WI38 (cell line): Measurements from ENCODE around the gene RAB6D.
"Not testable (repeated sequence)": the region's sequence is repeated elsewhere in the genome, so short reads cannot be mapped to it uniquely, and the experiment has no call there.

Experiments used
- H3K4me3 ChIP-seq: 2 replicates; pipeline ENCODE4 v1.5.1; 2011; ENCODE audit warnings: low read depth, mild to moderate bottlenecking, control low read depth, low read length
- CTCF ChIP-seq: IDR thresholded peaks from 2 replicates; pipeline ENCODE4 v1.5.1; 2012; ENCODE audit warnings: low read depth, mild to moderate bottlenecking, control low read depth, low read length

RAB6D gene

DNA sequence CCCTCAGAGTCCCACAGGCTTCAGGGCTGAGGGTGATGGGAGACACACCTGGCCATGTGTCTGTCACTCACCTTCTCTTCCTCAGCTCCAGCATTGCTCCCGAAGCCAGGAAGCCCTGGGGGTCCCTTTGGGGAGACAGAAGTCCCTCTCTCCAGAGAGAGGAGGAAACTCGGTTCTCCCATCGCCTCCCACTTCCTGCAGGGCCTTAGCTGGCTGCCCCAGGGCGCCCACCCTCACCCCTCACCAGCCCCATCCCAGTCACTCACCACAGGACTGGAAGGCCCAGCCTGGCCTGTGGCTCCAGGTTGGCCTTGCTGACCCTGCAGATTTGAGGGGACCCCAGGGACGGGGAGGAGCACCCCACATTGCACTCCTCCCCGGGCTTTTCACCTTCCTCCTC lies 2.7 kb upstream of the RAB6D start:
- no peak for TF ChIP-seq CTCF
- H3K4me3 ChIP-seq, result no peak overlapping the region

DNA sequence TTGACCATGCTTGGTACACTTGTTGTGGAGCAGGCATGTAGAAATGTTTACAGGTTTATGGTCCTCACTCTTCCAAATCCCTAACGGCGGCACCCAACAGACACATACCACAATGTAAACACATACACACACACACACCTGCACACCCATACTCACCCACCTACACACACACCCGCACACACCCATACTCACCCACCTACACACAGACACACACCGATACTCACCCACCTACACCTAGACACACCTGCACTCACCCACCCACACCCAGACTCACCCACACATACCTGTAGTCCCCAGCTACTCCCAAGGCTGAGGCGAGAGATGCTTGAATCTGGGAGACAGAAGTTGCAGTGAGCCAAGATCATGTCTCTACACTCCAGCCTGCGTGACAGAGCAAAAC lies 1.5 kb upstream of the RAB6D start:
- no peak overlapping the region for H3K4me3 ChIP-seq
- no peak for TF ChIP-seq CTCF

DNA sequence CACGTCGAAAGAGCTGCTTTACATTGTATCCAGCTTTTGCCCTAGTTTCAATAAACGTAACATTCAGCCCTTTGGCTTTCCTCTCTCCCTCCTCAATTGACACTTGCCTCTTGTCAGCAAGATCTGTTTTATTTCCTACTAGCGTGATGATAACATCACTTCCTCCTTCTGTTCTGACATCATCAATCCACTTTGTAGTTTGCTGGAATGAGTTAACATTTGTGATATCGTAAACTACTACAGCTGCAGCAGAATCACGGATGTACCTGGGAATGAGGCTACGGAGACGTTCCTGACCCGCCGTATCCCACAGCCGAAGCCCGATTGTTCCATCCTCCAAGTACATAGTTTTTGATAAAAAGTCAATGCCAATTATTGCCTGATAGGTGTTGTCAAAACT lies 755 bp downstream of the RAB6D start:
- H3K4me3 ChIP-seq, result not testable (repeated sequence)

DNA sequence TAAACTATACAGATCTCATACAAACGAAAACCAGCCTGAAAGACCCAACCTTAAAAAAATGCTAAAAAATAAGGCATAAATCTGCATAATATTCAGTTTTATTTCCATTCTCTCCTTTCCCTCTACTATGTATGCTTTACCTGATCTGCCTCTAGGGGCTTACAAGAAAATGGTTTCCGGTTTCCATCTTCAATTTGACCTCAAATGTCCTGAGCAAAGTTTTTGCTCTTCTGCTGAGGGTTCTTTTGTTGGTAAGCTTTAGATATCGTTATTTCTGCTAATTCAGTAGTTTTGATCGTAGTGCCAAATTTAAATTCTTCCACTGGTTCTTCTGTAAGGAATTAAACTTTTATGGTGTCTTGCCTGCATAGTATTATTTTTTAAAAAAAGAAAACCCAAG lies 2.2 kb downstream of the RAB6D start:
- H3K4me3 ChIP-seq, result not testable (repeated sequence)

GRCh38 chr2:131353167-131353697 lies 10.7 kb downstream of the RAB6D start:
- H3K4me3 ChIP-seq, result not testable (repeated sequence)

- TF ChIP-seq CTCF, result no peak
- H3K4me3 ChIP-seq, result no peak overlapping the region
Measured at GRCh38 chr2:131349021-131349420, 14.9 kb downstream of the RAB6D start.

- not testable (repeated sequence) for H3K4me3 ChIP-seq
Measured at GRCh38 chr2:131347035-131347434, 16.9 kb downstream of the RAB6D start.

GRCh38 chr2:131339307-131339706 lies 24.7 kb downstream of the RAB6D start:
- not testable (repeated sequence) for H3K4me3 ChIP-seq

GRCh38 chr2:131335319-131335718 lies 28.6 kb downstream of the RAB6D start:
- not testable (repeated sequence) for H3K4me3 ChIP-seq

GRCh38 chr2:131332709-131333108 lies 31.3 kb downstream of the RAB6D start:
- not testable (repeated sequence) for H3K4me3 ChIP-seq

GRCh38 chr2:131331000-131331399 lies 33.0 kb downstream of the RAB6D start:
- H3K4me3 ChIP-seq, result not testable (repeated sequence)

GRCh38 chr2:131322209-131322608 lies 41.8 kb downstream of the RAB6D start:
- no peak overlapping the region for H3K4me3 ChIP-seq
- no peak for TF ChIP-seq CTCF

- H3K4me3 ChIP-seq, result not testable (repeated sequence)
Measured at GRCh38 chr2:131321344-131321743, 42.6 kb downstream of the RAB6D start.

GRCh38 chr2:131311001-131311400 lies 53.0 kb downstream of the RAB6D start:
- H3K4me3 ChIP-seq, result not testable (repeated sequence)
